Measurements from ENCODE around the gene IER5L.

- TF ChIP-seq POLR2A (IDR thresholded peaks at IDR 0.05): no peak
- TF ChIP-seq CTCF (IDR thresholded peaks at IDR 0.05): no peak
Observed at GRCh38 chr9:129150672-129151211, 27.3 kb downstream of the IER5L start.

Measured in sigmoid colon (tissue), 3 donors.